Medulla oblongata (tissue), 1 donor: ENCODE data around the gene API5.

Experiments
- DNase-seq: peaks from one replicate; pipeline ENCODE4 v3.0.0-alpha.2; 2015; ENCODE audit errors: extremely low spot score

Gene API5

DNA sequence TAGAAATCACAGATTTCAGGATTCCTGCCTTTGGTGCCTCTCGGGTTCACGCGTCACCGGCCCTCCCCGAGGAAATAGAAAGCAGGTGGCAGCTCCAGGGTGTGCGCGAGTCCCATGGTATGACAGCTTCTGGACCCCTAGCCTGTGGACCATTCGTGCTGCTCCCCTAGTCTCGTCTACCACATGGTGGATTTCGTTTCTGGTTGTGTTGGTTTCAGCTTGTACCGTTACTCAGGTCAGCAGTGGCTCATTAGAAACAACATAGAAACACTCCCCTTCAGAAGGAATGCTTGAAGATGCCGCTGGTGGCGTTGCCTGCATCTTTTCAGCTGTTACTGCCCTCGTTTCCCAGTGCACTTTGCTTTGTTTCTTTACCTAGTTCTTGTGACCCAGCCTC, 47.6 kb downstream of the API5 start:
- peak; percentile 17 for DNase-seq

GRCh38 chr11:43360361-43361032, 48.7 kb downstream of the API5 start:
- peak; percentile 10 for DNase-seq

- DNase-seq: no peak
These were observed 54.9 kb downstream of the API5 start for GRCh38 chr11:43366677-43367076.

- peak; percentile 14 for DNase-seq
These were observed 55.8 kb downstream of the API5 start for GRCh38 chr11:43367382-43368178.

GRCh38 chr11:43376065-43376464, 64.3 kb downstream of the API5 start:
- no peak for DNase-seq

GRCh38 chr11:43376594-43376993, 64.8 kb downstream of the API5 start:
- no peak for DNase-seq

DNA sequence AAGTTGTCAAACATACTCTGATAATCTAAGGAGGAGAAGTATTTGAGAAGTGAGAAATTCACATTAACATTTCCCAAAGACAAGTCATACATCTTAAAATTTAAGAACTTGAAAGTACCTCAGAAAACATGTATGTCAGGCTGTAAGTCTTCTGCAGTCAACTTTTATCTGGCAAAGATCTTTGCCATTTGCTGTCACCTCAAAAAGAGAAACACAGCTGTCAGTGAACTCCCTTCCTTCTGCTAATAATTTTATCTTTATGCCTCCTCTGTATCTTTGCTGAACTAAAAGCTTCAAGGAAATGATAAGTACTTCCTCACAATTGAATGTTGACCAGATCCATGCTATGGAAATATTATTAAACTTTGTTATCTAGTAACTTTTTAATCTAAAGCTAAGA, 65.6 kb downstream of the API5 start:
- DNase-seq: no peak

DNA sequence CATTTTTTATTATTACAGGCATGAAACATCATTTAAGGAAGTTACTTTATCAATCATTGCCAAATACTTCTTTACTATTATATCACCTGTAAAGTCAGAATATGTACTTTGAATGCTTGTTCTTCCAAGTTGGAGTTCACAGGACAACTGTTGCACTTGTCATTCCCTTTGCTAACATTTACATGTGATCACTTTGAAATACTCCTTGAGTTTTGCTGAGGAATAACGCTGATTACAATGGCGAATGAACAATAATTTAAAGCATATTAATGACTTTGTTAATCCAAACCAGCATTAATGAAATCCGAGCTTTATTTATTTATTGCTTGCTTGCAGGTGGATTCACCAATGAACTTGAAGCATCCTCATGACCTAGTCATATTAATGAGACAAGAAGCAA, 67.1 kb downstream of the API5 start:
- no peak for DNase-seq

DNA sequence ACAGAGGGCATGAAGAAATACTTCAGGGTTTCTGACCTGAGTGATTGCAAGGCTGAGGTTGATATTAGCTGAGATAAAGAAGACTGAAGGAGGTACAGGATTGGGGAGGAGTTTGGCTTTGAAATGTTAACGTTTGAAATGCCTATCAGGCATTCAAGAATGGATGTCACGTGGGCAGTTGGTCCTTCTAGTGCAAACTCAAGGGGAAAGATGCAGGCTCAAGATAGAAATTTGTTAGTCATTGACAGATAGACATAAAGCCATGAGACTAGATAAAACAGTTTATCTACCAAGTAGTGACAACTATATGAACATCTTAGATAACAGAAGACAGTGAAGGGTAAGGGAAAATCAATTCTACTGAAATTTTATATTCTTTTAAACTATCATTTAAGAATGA, 70.0 kb downstream of the API5 start:
- DNase-seq: no peak

DNA sequence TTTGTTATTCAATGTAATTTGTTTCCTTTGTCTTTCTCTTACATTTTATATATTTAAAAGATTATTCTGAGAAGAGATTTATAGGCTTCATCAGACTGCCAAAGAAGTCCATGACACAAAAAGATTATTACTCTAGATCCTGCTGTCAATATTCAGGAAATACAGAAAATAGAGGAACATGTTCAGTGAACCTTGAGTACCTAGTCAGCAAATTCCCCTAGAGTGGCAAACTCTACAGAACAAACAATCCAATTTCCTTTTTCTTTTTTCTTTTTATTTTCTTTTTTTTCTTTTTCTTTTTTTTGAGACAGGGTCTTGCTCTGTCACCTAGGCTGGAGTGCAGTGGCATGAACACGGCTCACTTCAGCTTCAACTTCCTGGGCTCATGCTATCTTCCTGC, 70.8 kb downstream of the API5 start:
- no peak for DNase-seq

DNA sequence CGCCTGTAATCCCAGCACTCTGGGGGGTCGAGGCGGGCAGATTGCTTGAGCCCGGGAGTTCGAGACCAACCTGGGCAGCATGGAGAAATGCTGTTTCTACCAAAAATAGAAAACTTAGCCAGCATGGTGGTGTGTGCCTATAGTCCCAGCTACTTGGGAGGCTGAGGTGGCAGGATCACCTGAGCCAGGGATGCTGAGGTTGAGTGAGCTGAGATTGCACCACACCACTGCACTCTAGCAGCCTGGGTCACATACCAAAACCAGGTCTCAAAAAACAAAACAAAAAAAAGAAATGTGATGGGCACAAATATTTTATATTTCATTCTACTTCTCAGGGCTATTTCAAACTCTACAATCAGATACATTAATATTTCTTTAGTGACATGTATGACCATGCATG, 72.6 kb downstream of the API5 start:
- no peak for DNase-seq

- DNase-seq: no peak
These were observed 80.9 kb downstream of the API5 start for GRCh38 chr11:43392713-43393112.

DNA sequence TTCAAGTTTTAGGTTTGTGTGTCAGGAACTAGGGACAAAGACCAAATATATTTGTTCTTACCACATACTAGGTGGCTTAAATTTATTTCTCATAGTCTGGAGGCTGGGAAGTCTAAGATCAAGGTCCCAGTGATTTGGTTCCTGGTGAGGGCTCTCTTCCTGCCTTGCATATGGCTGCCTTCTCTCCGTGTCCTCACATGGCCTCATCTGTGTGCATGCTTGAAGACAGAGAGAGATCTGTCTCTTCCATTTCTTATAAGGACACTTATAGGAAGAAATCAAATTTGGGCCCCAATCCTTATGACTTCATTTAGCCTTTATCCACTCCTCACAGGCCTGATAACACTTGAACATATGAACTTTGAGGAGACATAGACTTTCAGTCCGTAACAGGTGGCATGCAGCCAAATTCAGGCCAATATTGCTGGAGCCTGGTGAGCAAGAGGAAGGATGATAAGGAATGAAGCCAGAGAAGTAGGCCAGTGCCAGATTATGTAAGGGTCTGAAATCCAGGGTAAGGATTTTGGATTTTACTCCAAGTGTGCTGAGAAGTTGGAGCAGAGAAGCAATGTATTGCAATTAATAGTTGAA, 82.1 kb downstream of the API5 start:
- peak; percentile 3 for DNase-seq
